ENCODE measurements around the gene CISH.

The CISH gene

DNA sequence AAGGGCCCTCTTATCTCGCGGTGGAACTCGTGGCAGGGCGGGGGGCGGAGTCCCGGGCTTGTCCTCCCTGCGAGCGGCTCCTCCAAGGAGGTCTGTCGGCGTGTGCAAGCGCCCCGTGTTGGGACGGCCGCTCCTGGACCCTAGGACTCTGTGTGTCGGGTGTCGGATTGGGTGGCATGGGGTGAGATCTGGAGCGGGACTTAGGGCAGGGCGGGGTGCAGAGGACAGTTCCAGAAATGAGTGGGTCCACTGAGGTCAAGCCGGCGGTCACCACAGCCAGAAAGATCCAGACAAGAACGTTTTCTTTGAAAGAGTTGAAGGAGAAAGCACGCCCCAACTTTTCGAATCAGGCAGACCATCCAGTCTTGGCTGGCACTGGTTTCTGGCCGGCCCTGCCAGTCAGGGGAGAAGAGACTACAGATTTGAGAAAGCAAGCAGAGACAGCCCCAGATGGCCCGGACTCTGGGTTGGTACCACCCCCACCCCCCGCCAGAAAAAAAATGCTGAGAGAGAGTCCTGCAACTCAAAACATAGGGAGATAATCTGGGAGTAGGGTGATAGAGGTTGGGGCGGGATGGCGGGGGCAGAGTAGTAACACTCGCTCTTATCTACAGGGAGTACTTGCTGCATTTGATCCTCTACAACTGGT is 784 bp upstream of the CISH start:
- peak; percentile 91 for DNase-seq

DNA sequence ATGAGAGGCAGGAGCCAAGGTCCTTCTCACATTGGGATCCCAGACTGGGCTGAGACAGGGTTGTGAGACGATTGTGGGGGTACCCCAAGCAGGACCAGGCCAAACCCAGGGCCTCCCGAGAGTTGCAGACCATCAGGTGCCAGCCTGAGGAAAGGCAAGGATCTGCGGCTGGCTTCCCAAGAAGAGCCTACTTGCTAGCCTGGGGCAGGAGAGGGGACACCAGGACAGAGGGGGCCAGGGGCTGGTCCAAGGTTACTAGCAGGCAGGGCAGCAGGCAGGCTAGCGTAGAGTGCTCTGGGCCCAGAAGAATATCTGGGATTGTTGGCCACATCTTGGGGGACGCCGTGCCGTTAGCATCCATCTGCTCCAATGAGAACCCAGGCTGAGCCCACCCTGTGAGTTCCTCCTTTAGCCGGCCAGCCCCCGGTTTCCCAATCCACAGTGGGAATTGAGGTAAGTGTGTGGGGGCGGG is 546 bp downstream of the CISH start:
- DNase-seq = no peak

DNA sequence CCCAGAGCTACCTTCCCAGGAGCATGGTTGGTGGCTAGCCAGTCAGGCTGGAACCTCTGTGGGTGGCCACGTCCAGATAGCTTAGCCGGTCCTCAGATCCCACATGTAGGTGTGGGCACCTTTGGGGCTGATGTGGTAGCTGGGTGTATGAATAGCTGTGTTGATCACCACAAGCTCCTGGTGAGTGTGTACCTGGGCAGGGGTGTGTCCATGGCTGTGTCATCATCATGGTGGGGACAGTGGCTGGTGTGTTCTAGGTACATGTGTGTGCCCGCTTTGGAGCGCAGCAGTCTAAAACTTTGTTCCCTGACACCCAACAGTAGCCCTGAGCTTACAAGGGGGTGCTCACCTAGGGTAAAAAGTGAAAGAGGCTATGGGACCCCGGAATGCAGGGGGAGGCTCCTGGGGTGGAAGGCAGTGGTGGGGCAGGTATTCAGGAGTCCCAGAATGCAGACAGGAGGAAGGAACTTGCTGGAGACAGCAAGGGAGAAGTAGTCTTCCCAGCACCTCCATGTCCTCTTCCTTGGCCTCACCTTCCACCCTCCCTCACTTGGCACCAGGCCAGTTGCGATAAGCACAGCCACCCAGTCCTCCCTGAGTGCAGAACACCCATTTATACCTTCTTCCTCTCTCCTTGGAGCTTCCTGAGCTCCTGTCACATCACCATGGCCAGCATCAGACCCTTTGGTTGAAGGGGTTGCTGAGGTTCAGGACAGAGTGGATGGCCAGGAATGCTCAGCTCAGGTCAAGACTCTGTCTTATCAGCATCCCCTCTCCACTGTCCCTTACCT is 1.2 kb downstream of the CISH start:
- DNase-seq = peak; percentile 90

DNA sequence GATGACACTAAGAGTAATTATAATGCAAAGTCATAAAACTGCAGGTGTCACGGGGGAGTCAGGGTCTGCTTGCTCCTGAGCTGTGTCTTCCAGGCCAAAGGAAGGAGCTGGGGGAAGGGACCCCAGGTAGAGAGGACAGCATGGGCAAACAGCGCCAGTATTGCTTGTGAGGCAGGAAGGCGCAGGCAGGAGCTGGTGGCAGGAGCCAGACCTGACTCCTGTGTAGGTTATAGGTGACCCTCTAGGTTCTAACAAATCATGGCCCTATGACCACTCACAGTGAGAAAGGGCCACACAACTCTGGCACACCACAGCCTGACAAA is 1.9 kb downstream of the CISH start:
- DNase-seq = no peak

DNA sequence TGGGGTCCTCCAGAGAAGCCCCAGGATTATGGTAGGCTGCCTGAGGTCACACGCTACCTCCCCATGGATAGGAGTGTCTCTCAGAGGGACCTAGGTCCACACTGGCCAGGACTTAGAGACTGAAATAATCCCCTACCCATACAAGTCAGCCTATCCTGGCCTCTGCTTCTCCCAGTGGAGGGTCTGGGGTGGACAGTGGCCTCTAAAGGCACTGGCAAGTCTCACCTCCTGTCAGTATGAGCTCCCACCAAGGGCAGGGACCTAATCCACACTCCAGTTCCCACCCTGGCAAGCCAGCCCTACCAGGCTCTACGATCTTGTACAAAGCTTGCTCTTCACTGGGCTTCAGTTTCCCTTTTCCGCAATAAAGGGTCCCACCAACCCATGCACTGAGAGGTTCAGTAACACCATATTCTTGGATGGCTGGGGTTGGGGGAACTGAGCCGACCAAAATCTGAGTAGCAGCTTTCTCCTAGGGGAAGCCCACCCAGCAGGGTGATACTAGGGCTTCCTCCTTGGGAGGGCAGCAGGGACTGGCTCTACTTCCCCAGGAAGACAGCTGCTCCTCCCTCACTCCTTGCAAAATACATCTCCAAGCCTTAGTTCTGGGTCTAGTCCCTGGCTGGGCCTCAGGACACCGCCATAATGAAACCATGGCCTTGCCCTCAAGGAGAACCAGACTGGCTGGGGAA is 2.4 kb downstream of the CISH start:
- no peak for DNase-seq

DNA sequence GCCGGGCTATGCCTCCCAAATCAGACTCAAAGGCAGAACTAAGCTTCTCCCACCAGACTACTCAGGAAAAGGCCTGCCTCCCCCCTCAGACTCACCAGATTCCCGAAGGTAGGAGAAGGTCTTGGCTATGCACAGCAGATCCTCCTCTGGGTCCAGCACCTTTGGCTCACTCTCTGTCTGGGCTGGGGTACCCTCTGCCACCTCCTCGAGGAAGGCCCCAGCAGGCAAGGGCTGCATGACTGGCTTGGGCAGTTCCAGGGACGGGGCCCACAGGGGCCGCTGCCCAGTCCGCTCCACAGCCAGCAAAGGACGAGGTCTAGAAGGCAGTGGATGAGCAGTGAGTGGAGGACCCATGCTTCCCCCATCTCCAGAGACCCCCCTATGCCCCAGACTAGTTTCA is 3.3 kb downstream of the CISH start:
- DNase-seq = no peak

DNA sequence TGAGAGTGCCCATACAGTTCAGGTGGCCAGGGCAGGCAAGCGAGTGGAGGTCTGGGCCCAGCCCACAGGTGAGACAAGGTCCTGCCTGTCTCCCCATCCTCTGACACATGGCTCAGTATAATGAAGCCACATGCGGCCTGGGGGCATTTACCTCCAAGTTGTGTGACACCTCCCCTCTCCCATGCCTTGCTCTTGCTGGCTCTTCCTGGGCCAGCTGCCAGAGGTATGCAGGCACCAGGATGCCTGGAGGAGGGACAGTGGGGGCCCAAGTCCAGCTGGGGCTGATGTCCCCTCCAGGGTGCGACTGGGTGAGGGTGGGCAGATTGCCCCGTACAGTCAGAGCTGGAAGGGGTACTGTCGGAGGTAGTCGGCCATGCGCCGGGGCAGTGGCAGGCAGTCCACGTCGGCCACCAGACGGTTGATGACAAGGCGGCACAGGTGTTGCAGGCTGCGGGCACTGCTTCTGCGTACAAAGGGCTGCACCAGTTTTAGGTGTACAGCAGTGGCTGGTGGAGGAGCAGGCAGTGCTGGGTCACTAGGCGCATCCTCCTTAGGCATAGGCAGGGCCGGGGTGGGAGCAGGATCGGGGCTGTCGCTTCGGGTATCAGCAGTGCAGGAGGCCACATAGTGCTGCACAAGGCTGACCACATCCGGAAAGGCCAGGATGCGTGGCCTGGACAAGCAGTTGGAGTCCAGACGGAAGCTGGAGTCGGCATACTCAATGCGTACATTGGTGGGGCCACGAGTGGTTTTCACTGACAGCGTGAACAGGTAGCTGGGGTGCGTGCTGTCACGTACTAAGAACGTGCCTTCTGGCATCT is 4.1 kb downstream of the CISH start:
- DNase-seq = no peak

DNA sequence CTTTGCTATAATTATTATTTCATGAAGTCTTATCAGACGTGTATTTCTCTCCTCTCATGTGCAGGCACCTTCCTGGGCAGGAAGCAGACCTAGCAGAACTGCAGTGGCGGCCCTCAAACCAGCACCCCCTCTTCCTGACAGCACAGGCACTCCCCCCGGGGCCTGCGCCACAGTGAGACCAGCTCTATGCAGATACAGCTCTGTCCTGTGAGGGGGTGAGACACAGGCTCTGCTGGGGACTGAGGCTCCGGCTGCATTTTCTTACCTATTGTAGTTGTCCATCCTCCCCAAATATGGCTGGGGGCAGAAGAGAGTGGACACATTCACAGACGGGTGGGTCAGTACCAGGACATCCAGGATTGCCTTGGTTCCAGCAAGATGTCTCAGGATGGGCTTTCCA is 5.0 kb downstream of the CISH start:
- no peak for DNase-seq

DNA sequence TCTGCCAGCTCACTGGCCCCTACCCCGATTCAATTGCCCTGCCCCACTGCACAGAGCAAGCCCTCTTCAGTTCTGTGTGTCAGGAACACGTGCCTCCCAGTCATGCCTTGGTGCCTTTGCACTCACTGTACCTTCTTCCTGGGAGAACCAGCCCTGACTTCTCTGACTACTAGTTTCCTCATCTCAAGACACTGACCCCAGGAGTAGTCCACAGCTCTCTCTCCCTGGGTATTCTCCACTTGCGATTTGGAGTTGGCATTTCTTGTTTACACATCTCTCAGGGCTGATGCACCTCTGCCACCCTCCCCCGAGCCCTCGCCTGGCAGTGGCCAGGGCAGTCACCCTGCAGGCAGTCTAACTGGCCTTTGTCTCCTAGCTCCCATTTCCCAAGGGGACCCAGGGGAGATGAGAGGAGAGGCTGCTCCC is 5.7 kb downstream of the CISH start:
- no peak for DNase-seq

DNA sequence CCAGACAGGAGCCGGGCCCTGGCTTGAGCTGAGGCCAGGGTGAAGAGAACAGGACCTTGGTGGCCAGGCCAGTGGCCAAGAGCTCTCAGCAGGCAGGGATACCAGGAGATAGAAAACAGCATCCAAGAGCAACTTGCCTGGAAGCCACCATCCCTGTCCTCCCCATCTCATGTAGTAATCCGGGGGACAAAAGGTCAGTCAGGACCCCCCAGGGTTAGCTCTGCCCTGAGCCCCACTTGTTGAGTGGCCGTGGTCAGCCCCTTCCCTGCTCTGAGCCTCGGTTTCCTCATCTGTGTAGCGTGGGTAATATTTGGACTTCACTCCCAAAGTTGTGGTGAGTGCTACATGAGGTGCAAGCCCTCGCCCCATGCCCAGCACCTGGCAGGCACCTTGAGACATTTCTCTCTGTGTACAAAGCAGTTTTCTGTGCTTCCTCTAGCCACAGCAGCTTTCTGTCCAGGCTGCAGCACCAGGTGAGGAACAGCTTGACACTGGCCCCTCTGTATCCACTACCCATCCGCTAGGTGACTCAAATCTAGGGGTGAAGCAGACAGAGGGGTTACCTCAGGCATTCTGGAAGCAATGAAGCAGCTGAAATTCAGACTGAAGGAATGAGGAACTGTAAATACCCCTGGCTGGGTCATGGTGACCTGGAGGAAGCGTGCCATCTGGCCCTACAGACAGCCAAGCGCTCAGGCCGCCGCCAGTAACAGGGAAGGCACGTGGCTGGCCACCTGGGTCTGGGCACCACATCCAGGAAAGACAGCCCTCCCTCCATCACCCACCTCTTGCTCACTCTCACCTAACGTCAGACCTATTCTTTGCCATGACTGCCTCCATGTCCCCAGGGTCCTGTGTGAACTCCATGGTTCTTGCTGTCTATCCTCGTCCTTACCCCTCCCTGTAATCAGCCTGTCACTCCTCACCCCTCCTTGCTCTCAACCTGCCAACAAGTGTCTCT is 6.7 kb downstream of the CISH start:
- no peak for DNase-seq

DNA sequence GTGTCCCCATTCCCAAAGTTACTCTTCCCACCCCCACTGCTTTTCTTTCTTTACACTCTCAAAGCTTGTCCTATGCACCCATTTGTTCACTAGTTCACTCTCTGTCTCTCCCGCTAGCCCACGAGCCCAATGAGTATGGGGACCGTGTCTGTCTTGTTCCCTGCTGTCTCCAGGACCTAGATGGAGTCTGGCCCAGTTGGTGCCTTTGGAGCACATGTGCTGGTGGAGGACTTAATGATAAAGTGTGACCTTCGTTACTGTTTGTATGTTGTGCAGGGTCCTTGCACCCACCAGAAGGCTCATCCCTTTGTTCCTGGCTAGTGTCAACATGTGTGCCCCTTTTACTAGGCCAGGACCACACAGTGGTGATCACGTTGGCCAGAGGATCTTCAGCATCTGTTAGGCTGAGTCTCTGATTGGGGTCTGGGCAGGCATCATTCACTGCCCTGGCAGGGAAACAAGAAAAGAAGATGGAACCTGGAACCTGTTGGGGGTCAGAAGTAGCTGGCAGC is 7.4 kb downstream of the CISH start:
- DNase-seq = no peak

DNA sequence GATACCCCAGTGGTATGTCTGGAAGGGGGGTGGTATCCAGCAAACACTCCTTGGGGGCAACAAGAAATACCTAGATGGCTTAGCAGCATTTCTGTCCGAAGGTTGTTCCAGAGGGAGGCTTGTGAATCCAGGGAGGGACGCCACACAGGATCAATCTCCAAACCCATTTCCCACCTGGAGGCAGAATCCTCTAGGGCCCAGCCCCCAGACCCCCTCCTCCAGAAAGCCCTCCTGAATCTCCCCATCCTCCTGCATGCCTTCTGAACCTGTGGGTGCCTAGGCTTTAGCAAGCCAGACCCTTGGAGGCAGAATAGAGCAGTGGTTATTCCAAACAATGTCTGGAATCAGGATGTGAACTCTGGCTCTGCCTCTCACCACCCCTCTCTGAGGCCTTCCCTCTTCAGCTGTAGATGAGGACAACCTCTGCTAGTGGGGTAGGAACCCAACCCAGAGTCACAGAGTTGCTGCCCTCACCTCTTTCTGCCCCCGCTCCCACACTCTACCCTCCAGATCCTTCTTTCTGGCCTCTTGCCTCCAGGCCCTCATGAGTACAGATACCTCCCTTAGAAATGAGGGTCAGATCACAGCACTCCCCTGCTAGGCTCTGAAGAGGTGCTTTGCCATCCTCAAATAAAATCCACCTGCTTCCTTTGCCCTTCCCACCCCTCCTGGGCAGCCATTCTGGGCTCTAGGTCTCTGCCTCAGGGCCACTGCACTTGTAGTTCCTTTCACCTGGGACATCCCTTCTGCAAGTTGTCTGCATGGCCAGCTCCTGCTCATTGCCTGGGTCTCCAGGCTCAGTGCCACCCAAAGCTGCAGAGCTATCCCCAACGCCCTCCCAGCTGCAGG is 8.1 kb downstream of the CISH start:
- no peak for DNase-seq

DNA sequence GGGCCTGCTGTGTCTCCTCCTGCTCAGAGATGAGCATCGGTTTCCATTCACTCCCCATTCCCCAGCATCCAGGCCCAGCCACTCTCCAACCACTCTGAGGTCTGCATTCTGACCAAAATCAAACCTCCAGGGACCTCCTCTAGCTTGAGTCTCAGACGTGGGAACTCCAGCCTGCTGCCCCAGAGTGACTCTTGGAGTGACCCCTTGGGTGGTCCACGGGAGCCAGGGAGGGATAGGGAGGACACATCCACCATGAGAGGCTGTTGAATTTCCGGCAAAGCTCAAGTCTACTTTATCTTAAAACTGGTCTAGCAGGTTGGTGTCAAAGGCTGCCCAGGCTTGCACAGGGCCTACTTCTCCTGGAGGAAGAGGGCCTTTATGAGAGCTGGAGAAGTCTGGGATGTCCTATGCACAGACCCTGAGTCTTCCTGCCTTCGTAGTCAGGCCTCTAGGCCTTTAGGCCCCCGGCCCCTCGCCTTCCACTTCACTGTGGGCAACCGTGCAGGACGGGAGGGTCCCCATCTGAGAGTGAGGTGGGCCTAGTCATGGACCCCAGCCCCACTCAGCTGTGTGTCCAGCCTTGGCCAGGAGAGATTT is 8.9 kb downstream of the CISH start:
- DNase-seq = no peak

DNA sequence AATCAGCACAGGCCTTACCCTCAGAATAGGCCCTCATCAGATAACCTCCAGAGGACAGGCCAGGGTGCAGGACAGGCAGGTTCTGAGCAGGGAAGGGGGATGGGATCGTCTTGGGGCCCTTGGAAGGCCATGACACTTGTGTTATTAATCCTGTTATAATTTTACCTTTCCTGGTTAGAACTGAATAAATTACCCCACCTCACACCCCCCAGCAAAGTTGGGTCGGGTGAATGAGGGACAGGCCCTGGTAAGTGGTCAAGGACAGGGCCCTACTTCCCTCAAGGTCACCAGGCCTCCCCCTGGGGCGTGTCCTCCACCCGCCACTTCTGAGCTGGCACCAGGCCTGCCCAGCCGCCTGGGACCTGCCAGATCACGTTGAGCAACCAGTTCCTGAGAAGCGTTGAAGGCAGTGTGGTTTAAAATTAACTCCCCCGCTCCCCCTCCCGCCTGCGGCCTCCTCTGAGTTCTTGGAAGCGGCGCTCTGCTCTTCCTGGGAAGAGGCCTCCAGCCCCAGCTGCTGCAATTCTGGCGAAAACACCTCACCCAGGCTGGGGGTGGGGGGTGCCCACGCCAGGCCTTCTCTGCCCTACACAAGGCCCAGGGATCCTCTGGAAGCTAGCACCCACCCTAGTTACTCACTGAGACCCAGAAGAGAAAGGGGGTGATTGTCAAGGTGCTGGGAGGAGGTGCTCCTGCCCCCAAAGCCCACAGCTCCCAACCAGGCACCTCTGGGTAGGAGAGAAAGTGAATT is 10.6 kb downstream of the CISH start:
- peak; percentile 99 for DNase-seq

DNA sequence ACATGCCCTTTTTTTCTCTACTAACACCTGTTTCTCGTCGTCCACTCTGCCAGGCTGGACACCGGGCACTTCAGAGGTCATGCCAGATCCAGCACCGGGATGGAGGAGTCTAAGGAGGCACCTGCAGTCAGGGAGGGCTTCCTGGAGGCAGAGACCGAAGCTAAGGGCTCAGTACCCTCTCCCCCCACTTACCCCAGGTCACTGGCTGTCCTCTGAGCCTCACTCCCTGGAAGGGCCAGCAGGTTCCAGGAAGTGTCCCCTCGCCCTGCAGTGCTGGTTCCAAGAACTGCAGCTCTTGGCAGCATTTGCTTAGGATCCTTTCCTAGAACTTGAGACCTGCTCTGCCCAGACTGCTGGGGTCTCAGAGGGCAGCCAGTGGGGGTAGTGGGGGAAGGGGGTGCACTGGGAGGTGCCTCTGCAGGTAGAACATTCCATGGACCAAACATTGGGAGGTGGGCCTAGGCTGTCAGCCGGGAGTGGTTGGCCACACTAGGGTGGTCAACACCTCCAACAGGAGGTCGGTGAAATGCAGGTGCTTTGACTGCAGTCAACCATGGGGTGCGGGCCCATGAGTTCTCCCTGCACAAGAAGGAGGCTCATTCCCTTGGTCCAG is 11.3 kb downstream of the CISH start:
- DNase-seq = peak; percentile 88

DNA sequence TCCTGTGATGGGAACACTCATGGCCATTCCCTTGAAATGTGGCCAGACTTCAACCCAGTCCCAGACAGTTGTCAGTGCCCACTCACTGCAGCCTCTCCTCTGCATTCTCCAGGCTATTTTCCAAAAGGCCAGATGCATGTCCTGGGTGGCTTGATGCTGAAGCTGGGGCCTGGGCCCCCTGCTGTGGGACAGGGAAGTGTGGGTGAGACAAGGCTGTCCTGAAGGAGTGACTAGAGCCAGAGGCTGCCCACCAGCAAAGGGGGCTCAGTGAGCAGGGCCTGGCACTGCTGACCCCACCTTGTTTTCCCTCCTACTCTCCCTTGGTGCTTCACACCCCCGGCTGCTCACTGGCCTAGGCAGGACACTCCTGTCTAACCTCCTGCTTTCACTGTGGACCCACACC is 11.9 kb downstream of the CISH start:
- no peak for DNase-seq

DNA sequence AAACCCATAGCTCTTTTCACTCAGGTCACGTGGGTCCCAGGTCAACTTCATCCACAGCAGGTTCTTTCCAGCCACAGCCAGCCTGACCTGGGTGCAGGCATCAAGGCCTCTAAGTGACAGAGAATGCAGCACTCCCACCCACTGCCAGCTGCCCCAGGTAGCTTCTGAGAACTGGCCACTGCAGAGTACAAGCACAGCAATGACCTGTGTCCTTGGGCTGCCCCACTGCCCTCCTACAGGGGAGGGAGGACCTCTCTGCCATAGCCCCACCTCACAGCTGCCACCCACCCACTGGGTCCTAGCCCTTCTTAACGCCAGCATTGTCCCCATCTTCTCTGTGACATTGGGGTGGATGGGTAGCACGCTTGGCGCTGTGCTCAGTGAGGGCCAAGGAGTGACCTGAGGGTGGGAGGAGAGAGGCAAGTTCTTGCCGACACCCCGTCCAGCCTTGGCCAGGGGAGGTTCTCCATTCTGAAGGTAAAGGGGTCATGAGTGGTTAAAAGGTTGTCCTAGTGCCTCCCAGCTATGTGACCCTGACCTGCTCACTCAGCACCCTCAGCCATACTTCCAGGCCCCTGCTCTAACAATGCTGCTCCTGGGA is 12.4 kb downstream of the CISH start:
- DNase-seq = no peak

DNA sequence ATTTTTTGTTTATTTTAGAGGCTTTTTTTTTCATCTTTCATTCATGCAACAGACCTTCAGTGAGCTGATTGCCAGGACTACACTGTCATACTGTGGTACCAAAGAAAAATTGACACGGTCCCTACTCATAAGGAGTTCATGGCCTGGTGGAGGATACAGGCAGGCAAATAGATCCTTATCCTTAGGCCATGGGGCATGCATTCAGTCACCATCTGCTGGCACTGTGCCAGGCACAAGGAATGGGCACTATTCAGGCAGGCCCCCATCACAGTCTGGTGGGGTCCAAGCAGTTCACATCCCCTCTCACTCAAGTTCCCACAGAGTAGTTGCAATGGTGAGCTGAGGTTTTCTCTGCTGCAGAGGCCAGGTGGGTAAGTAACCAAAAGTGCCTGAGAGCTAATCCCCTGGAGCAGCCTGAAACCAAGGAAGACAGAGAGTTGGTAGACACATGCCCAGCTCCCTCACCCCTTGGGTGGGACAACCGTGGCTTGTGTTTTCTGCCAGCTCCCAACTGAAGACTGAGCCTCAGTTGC is 17.3 kb downstream of the CISH start:
- no peak for DNase-seq
